HepG2 (cell line): Measurements from ENCODE around the gene HECTD4. TPM values are rescaled to one million over a fixed set of nuclear protein-coding genes. Genes with fewer than 3 reads are reported as not detected.

Experiments used
- CENPT ChIP-seq: sonication (generic); formaldehyde crosslinking; IDR thresholded peaks from 2 replicates; pipeline ENCODE4 v1.8.0; 2022; ENCODE audit warnings: low read depth, mild to moderate bottlenecking, moderate library complexity, missing genetic modification reagents
- ELF1 ChIP-seq: sonication (generic); formaldehyde crosslinking; IDR thresholded peaks from 2 replicates; pipeline ENCODE4 v1.4.0; 2020; ENCODE audit warnings: missing genetic modification reagents
- FOXJ3 ChIP-seq: sonication (generic); formaldehyde crosslinking; IDR thresholded peaks from 2 replicates; pipeline ENCODE4 v1.4.0; 2020; ENCODE audit warnings: missing genetic modification reagents, mild to moderate bottlenecking, borderline replicate concordance
- GABPA ChIP-seq, 2 experiments: IDR thresholded peaks; 2 replicates each; pipeline ENCODE4 v1.6.1; 2011 to 2016; ENCODE audit warnings: low read depth in 2 of 2, low read length in 1 of 2, missing biosample characterization in 1 of 2, missing genetic modification characterization in 1 of 2
- GZF1 ChIP-seq: sonication (generic); formaldehyde crosslinking; IDR thresholded peaks from 2 replicates; pipeline ENCODE4 v1.5.1; 2020; ENCODE audit warnings: mild to moderate bottlenecking, missing genetic modification reagents
- IRF9 ChIP-seq: sonication (generic); formaldehyde crosslinking; IDR thresholded peaks from 2 replicates; pipeline ENCODE4 v1.8.0; 2022; ENCODE audit warnings: missing genetic modification reagents, mild to moderate bottlenecking, borderline replicate concordance
- PAWR ChIP-seq: sonication (generic); formaldehyde crosslinking; IDR thresholded peaks from 2 replicates; pipeline ENCODE4 v1.4.0; 2020; ENCODE audit warnings: missing genetic modification reagents, mild to moderate bottlenecking, borderline replicate concordance
- RNF219 ChIP-seq: sonication (generic); formaldehyde crosslinking; IDR thresholded peaks from 2 replicates; pipeline ENCODE4 v1.5.0; 2020; ENCODE audit warnings: mild to moderate bottlenecking, missing genetic modification reagents
- SOX13 ChIP-seq, 3 experiments: fragments of 450-650 bp in 1 of 3; sonication (generic) in 1 of 3; formaldehyde crosslinking in 1 of 3; IDR thresholded peaks in 2 of 3; conservative IDR thresholded peaks in 1 of 3; 2 replicates each; pipeline versions ENCODE4 v1.5.0 to v1.6.1; 2016 to 2020; ENCODE audit warnings: antibody characterized with exemption in 1 of 3, mild to moderate bottlenecking in 1 of 3, missing compliant biosample characterization in 1 of 3, missing genetic modification reagents in 1 of 3, moderate library complexity in 1 of 3
- THAP7 ChIP-seq: sonication (generic); formaldehyde crosslinking; IDR thresholded peaks from 2 replicates; pipeline ENCODE4 v1.8.1; 2023; ENCODE audit warnings: mild to moderate bottlenecking, missing genetic modification reagents
- YEATS4 ChIP-seq: sonication (generic); formaldehyde crosslinking; IDR thresholded peaks from 2 replicates; pipeline ENCODE4 v1.4.0; 2020; ENCODE audit warnings: missing genetic modification reagents, borderline replicate concordance
- ZBTB44 ChIP-seq: sonication (generic); formaldehyde crosslinking; IDR thresholded peaks from 2 replicates; pipeline ENCODE4 v1.4.0; 2020; ENCODE audit warnings: missing genetic modification reagents
- ZMYM4 ChIP-seq: sonication (generic); formaldehyde crosslinking; IDR thresholded peaks from 2 replicates; pipeline ENCODE4 v1.8.1; 2023; ENCODE audit warnings: mild to moderate bottlenecking, missing genetic modification reagents
- ZNF232 ChIP-seq: sonication (generic); formaldehyde crosslinking; IDR thresholded peaks from 2 replicates; pipeline ENCODE4 v1.4.0; 2020; ENCODE audit warnings: missing genetic modification reagents, borderline replicate concordance
- ZNF329 ChIP-seq: sonication (generic); formaldehyde crosslinking; IDR thresholded peaks from 2 replicates; pipeline ENCODE4 v1.9.0; 2021; ENCODE audit warnings: low read depth, mild to moderate bottlenecking, missing genetic modification reagents
- ZNF678 ChIP-seq: sonication (generic); formaldehyde crosslinking; IDR thresholded peaks from 2 replicates; pipeline ENCODE4 v1.4.0; 2020; ENCODE audit warnings: mild to moderate bottlenecking, missing genetic modification reagents
- ZNF703 ChIP-seq: sonication (generic); formaldehyde crosslinking; IDR thresholded peaks from 2 replicates; pipeline ENCODE4 v1.5.1; 2020; ENCODE audit warnings: missing genetic modification reagents, mild to moderate bottlenecking, moderate library complexity, borderline replicate concordance
- ZNF776 ChIP-seq: sonication (generic); formaldehyde crosslinking; IDR thresholded peaks from 2 replicates; pipeline ENCODE4 v1.4.0; 2020; ENCODE audit warnings: mild to moderate bottlenecking, missing genetic modification reagents
- polyA plus RNA-seq, 8 experiments: library from polyadenylated mRNA; depleted of rRNA in 3 of 8; stranded (reverse) in 7 of 8; unstranded in 1 of 8; fragments of >200 nt; fragmentation: Illumina TruSeq in 4 of 8; extraction: Trizol in 4 of 8; gene quantifications; 2 replicates each; pipeline versions ENCODE4 v1.2.1 to v1.2.3, GENCODE V29; 2011 to 2016; ENCODE audit warnings: low read depth in 4 of 8, missing spikeins in 1 of 8, mixed read lengths in 1 of 8; ENCODE audit not compliant: insufficient read depth in 1 of 8
- total RNA-seq, 5 experiments: library from RNA; depleted of rRNA; stranded (reverse); fragments of >200 nt; fragmentation: Illumina TruSeq; extraction: Trizol; gene quantifications; 2 replicates each; pipeline ENCODE4 v1.2.3, GENCODE V29; 2016; ENCODE audit warnings: low read depth in 1 of 5
- TF ChIP-seq, protein P1 (sequence below): sonication (generic); formaldehyde crosslinking; IDR thresholded peaks from 2 replicates; pipeline ENCODE4 v1.5.0; 2020; ENCODE audit warnings: mild to moderate bottlenecking, missing genetic modification reagents

HECTD4 gene
- total and polyA plus RNA-seq, 2 of the 13 experiments (the other 11 are each of a cell fraction or from before 2014, with no cell fraction given): 9.0 to 11.4 TPM

DNA sequence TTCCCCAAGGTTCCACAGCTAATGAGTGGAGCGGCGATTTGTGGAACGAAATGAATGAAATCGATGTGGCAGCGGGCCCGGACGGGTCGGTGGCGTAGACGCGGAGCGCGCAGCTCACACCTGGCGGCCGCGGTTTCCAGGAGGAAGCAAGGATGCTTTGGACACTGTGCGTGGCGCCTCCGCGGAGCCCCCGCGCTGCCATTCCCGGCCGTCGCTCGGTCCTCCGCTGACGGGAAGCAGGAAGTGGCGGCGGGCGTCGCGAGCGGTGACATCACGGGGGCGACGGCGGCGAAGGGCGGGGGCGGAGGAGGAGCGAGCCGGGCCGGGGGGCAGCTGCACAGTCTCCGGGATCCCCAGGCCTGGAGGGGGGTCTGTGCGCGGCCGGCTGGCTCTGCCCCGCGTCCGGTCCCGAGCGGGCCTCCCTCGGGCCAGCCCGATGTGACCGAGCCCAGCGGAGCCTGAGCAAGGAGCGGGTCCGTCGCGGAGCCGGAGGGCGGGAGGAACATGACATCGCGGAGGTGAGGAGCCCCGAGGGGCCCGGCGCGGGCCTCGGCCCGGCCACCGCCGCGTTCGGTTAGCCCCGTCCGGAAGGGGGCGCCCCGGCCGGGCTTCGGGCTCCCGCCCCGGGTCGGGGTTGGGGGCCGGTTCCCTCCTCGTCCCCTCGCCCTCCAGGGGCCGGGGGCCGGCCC, 36.5 kb upstream of the HECTD4 start, which contains the start of gene PTPN11 (continued):
- TF ChIP-seq SOX13 (IDR thresholded peaks at IDR 0.05) (no peak), SOX13 (CRISPR knock-in tag; conservative IDR thresholded peaks at IDR 0.05 in 1 of 2, IDR thresholded peaks at IDR 0.05 in 1 of 2) (peak in 1 of 2 experiments; percentile 32; a peak in 1 of 4 replicates), ZNF776 (CRISPR knock-in tag) (peak; percentile 35; the same call in 1 of the 2 replicates), ZNF329 (CRISPR knock-in tag) (no peak), RNF219 (CRISPR knock-in tag) (no peak), CENPT (CRISPR knock-in tag) (0 out of 2 replicates have a peak, but pooled peaks have one; percentile 47), GZF1 (CRISPR knock-in tag) (no peak), IRF9 (CRISPR knock-in tag) (peak; percentile 91), ZNF703 (CRISPR knock-in tag) (no peak), ZMYM4 (peak; percentile 78), YEATS4 (peak; percentile 38), GABPA (IDR thresholded peaks at IDR 0.05; ENCODE audit: low read depth, low read length) (peak; percentile 87), GABPA (CRISPR knock-in tag; IDR thresholded peaks at IDR 0.05; ENCODE audit: low read depth) (peak; percentile 87), PAWR (CRISPR knock-in tag) (no peak), ZNF678 (CRISPR knock-in tag) (no peak), FOXJ3 (no peak), ZBTB44 (CRISPR knock-in tag) (0 out of 2 replicates have a peak, but pooled peaks have one; percentile 56), ZNF232 (no peak; the same call in 1 of the 2 replicates), ELF1 (CRISPR knock-in tag) (peak; percentile 98), THAP7 (no peak)
- TF ChIP-seq, protein P1, sequence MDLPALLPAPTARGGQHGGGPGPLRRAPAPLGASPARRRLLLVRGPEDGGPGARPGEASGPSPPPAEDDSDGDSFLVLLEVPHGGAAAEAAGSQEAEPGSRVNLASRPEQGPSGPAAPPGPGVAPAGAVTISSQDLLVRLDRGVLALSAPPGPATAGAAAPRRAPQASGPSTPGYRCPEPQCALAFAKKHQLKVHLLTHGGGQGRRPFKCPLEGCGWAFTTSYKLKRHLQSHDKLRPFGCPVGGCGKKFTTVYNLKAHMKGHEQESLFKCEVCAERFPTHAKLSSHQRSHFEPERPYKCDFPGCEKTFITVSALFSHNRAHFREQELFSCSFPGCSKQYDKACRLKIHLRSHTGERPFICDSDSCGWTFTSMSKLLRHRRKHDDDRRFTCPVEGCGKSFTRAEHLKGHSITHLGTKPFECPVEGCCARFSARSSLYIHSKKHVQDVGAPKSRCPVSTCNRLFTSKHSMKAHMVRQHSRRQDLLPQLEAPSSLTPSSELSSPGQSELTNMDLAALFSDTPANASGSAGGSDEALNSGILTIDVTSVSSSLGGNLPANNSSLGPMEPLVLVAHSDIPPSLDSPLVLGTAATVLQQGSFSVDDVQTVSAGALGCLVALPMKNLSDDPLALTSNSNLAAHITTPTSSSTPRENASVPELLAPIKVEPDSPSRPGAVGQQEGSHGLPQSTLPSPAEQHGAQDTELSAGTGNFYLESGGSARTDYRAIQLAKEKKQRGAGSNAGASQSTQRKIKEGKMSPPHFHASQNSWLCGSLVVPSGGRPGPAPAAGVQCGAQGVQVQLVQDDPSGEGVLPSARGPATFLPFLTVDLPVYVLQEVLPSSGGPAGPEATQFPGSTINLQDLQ (CRISPR knock-in tag): 0 out of 2 replicates have a peak, but pooled peaks have one; percentile 31
